GM13977 (cell line): ENCODE results near the gene SUSD3.

ENCODE experiments used
- DNase-seq: peaks from one replicate; pipeline ENCODE4 v3.0.0; 2012; ENCODE audit warnings: low spot score
- in situ Hi-C: fragments of 300-500 bp; cut with MboI; formaldehyde crosslinking; loops from one replicate; pipeline ENCODE4 v1.12.0; 2022; ENCODE audit warnings: low sequenced_read_pairs, low pct_unique_long_range_greater_than_20kb, mixed read lengths, inconsistent platforms; ENCODE audit not compliant: unreplicated experiment
- TF ChIP-seq, protein P1 (sequence below): IDR thresholded peaks from 2 replicates; pipeline ENCODE4 v1.5.1; 2012; ENCODE audit warnings: mild to moderate bottlenecking, control low read depth; ENCODE audit not compliant: insufficient read depth; ENCODE audit errors: extremely low read depth, missing control alignments

SUSD3 gene

DNA sequence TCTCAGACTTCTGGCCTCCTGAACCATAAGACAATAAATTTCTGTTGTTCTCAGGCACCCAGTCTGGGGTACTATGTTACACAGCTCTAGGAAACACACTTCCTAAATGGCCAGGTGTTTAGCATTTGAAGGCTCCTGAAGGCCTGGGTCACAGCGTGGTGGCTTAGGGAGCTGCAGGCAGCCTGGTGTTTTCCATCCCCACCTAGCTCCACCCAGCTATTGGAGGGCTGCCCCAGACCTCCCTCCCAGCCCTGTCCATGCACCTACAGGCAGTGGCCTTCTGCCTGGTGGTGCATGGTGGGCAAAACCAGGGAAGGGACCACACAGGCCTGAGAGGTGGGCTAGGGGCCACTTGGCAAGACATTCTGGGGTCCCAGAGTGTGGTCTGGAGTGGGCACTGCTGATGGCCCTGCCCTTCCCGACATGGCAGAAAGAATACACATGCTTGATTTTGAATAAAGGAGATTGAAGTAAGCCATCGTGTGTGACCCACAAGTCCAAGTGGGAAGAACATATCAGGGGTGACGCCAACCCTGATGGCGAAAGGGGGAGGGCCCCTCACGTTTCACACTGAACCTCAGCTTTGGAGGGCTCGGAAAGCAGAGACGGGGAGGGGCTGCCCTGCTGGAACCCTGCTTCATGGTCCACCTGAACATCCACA lies 1.3 kb upstream of the SUSD3 start:
- TF ChIP-seq, protein P1, sequence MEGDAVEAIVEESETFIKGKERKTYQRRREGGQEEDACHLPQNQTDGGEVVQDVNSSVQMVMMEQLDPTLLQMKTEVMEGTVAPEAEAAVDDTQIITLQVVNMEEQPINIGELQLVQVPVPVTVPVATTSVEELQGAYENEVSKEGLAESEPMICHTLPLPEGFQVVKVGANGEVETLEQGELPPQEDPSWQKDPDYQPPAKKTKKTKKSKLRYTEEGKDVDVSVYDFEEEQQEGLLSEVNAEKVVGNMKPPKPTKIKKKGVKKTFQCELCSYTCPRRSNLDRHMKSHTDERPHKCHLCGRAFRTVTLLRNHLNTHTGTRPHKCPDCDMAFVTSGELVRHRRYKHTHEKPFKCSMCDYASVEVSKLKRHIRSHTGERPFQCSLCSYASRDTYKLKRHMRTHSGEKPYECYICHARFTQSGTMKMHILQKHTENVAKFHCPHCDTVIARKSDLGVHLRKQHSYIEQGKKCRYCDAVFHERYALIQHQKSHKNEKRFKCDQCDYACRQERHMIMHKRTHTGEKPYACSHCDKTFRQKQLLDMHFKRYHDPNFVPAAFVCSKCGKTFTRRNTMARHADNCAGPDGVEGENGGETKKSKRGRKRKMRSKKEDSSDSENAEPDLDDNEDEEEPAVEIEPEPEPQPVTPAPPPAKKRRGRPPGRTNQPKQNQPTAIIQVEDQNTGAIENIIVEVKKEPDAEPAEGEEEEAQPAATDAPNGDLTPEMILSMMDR, result no peak
- DNase-seq, result no peak
- in situ Hi-C loops, result no loop called here

DNA sequence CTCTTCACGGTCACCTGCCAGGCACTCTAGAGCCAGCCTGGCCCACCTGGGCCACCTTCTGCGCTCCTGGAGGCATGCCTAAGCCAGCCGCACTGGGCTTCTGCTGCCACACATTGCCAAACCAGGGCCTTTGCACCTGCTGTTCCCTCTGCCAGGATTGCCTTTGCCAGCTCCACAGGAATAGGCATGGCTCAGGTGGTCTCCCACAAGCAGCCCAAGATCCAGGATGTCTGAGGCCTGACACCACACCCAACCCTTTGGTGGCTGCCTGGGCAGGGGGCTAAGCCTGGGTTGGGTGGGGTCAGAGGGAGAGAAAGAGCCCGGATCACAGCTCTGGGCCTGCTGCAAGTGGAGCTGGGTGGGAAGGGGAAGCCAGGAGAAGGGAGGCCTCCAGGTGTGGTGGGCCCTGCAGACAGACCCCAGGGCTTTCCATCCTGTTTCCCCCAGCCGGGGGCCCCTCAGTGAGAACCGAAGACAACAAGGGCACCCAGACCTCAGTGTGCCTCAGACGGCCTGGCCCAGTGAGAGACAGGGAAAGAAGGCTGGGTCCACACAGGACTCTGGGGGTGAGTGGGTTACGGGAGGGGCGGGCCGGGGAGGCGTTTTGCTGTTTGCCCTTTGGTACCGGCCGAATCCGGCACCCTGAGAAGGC lies 672 bp upstream of the SUSD3 start:
- DNase-seq, result no peak
- TF ChIP-seq, protein P1, result no peak
- in situ Hi-C loops, result no loop called here

DNA sequence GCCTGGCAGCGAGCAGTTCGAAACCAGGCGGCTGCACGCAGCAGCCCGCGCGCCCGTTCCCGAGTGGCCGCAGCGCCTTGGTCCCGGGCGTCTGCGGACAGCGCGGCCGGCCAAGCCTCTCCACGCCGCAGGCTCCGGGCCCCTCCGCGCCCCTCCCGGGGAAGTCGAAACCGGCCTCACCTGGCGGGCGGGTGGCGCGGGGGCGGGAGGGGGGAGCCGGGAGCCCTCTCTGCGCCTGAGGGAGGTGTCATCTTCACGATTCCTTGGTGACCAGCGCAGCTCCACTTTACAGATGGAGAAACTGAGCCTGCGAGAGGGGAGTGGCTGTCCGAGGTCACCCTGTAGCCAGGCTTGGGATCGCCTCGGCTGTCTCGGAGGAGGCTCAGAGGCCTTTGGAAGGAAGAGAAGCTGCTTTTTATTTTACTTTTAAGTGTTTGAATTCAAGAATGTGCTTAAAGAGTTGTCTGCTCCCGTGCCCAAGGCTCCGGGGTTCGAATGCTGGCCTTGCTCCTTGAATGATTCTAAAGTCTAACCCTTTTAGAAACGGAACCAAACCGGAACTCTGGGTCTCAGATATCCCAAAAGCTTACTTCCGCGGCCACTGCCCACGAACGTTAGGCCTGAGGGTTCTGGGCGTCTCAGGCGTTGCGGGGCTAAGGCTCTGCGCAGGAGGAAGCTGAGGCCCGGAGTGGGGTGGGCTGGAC lies 662 bp downstream of the SUSD3 start:
- in situ Hi-C loops, result no loop called here

DNA sequence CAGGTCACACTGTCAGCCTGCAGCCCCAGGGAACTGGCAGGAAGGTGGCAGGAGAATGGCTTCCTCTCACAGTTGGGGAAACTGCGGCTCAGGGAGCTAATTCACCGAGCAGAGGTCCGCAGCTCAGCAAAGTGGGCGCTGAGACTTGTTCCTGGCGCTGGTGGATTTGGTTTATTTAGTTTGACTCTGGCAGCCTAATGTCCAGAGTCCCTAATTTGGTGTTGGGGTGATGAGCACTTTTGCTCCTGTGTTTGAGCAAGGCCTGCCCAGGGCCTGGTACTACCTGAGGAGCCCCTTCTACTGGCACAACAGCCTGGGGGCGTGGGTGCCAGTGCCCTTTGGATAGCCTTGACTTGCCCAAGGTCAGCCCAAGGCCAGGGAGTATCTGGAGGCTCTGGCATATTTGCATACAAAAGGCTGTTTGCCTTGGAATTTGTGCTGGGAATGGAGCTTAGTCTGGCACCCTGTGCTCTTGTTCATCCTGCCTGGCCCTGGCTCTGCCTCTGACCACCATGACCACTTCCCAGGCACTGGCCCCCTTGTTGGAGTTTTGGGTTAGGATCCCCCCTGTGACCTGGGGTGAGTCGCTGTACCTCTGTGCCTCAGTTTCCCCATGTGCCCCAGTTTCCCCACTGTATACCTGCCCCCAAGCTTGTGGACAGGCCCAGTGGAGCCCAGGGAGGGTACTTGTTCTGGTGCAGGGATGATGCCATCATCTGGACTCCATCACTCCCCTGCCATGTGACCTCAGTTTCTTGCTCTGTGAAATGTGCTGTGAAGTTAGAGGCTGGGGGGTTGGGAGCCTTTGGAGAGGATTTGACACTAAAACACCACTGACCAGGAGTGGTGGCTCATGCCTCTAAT lies 1.4 kb downstream of the SUSD3 start:
- no peak for DNase-seq
- in situ Hi-C loops, result no loop called here
- TF ChIP-seq, protein P1, result no peak

More for the DNA sequence above, 662 bp downstream of the SUSD3 start:
- peak; percentile 56 for DNase-seq
- TF ChIP-seq, protein P1, result no peak

DNA sequence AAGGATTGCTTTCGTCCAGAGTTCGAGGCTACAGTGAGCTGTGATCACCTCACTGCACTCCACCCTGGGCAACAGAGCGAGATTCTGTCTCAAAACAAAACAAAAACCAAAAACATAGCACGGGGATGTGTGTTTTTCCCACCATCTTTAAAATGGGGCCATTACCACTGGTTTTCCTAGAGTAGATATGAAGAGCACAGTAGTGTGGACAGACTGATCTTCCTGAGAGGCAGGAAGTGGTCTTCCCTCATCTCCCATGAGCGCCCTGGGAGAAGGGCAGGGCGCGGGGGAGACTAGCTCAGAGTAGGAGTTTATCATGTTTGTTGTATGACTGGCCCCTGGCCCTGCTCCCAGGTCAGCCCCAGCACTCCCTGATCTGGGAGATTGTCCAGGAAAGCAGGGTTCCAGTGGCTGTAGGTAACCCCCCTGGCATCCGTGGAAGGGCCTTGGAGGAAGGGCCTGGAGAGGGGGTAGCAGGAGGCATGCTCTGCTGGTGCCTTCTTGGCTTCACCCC lies 2.3 kb downstream of the SUSD3 start:
- TF ChIP-seq, protein P1, result no peak
- in situ Hi-C loops, result no loop called here
- DNase-seq, result peak; percentile 61

DNA sequence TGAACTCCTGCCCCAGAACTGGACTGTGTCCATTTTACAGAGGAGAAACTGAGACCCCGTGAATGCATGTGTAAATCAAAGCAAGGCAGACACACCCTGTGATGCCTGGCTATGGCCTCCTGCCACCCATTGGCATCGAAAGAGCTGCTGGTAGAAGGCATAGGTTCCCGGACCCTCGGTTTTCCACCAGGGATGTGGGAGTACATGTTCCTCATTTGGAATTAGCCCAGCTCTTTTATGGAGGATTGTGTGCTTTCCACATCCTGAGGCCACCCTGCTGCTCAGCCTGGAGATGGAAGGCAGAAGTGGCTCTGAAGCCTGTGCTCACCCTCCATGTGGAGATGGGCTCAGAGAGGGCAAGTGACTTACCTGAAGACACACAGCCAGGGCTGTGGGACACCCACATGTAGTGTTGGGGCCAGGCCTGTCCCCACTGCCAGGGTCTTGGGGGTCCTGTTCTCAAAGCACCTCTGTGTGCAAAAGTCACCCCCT lies 2.8 kb downstream of the SUSD3 start:
- DNase-seq, result no peak
- TF ChIP-seq, protein P1, result no peak
- in situ Hi-C loops, result no loop called here
